Measurements from ENCODE around the gene MT1B. TPM values are rescaled to one million over a fixed set of nuclear protein-coding genes. Genes with fewer than 3 reads are reported as not detected.
"Not testable (repeated sequence)": the region's sequence is repeated elsewhere in the genome, so short reads cannot be mapped to it uniquely, and the experiment has no call there.

MT1B gene
- total RNA-seq, 1 donor from 2014 or later, result not detected

- no peak for DNase-seq (ENCODE audit: low read depth)
Observed at GRCh38 chr16:56618138-56618537, 33.5 kb upstream of the MT1B start.

- DNase-seq (ENCODE audit: low read depth), result no peak
Observed at GRCh38 chr16:56620339-56620897, 31.3 kb upstream of the MT1B start.

GRCh38 chr16:56621665-56622445, 29.8 kb upstream of the MT1B start:
- DNase-seq (ENCODE audit: low read depth), result not testable (repeated sequence)

GRCh38 chr16:56623184-56623583, 28.5 kb upstream of the MT1B start:
- DNase-seq (ENCODE audit: low read depth), result not testable (repeated sequence)

- DNase-seq (ENCODE audit: low read depth), result no peak
Observed at GRCh38 chr16:56623637-56624036, 28.0 kb upstream of the MT1B start.

GRCh38 chr16:56625140-56625942, 26.3 kb upstream of the MT1B start, which contains the start of gene MT1E:
MT1E (plus strand) TSS chr16:56625781; CDS start chr16:56625852, 71 bp downstream.
- DNase-seq (ENCODE audit: low read depth), result peak; percentile 91

- DNase-seq (ENCODE audit: low read depth), result peak; percentile 85
Observed at GRCh38 chr16:56625943-56626654, 25.6 kb upstream of the MT1B start.

- DNase-seq (ENCODE audit: low read depth), result no peak
Observed at GRCh38 chr16:56626685-56627084, 25.0 kb upstream of the MT1B start.

GRCh38 chr16:56628486-56629350, 23.0 kb upstream of the MT1B start:
- DNase-seq (ENCODE audit: low read depth), result no peak

- DNase-seq (ENCODE audit: low read depth), result no peak
Observed at GRCh38 chr16:56629531-56629930, 22.2 kb upstream of the MT1B start.

- no peak for DNase-seq (ENCODE audit: low read depth)
Observed at GRCh38 chr16:56630134-56630533, 21.6 kb upstream of the MT1B start.

GRCh38 chr16:56631197-56631596, 20.5 kb upstream of the MT1B start:
- DNase-seq (ENCODE audit: low read depth), result no peak

- no peak for DNase-seq (ENCODE audit: low read depth)
Observed at GRCh38 chr16:56631832-56632155, 19.9 kb upstream of the MT1B start.

GRCh38 chr16:56632156-56632847, 19.4 kb upstream of the MT1B start, which contains the start of gene MT1M:
MT1M (plus strand) TSS chr16:56632659; CDS start chr16:56632732, 73 bp downstream.
- DNase-seq (ENCODE audit: low read depth), result no peak

GRCh38 chr16:56632848-56633365, 18.8 kb upstream of the MT1B start:
- DNase-seq (ENCODE audit: low read depth), result no peak

GRCh38 chr16:56633535-56633934, 18.2 kb upstream of the MT1B start:
- no peak for DNase-seq (ENCODE audit: low read depth)

- no peak for DNase-seq (ENCODE audit: low read depth)
Observed at GRCh38 chr16:56634715-56635440, 16.8 kb upstream of the MT1B start.

GRCh38 chr16:56635441-56635967, 16.2 kb upstream of the MT1B start:
- DNase-seq (ENCODE audit: low read depth), result no peak
